ENCODE measurements around the gene PRKCZ. TPM values are rescaled to one million over a fixed set of nuclear protein-coding genes. Genes with fewer than 3 reads are reported as not detected.

The PRKCZ gene
- total RNA-seq, 1 donor from 2014 or later, result 7.8 TPM

DNA sequence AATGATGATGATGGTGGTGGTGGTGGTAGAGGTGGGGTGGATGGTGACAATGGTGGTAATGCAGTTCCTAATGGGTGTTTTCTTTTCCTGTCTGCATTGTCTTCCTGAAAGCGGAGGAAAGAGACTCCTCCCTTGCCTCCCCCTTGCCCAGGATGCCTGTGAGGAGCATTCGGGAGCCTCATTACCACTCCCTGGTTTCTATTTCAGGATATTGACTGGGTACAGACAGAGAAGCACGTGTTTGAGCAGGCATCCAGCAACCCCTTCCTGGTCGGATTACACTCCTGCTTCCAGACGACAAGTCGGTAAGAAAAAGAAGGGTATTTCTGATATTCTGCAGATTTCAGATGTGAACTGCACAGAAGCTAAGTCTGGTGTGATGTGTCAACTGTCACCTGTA is 105.6 kb downstream of the PRKCZ start:
- H3K9me3 Mint-ChIP-seq (ENCODE audit: low read depth), result peaks cover 6% of the 10 kb centered on the region
- TF ChIP-seq, protein P1, sequence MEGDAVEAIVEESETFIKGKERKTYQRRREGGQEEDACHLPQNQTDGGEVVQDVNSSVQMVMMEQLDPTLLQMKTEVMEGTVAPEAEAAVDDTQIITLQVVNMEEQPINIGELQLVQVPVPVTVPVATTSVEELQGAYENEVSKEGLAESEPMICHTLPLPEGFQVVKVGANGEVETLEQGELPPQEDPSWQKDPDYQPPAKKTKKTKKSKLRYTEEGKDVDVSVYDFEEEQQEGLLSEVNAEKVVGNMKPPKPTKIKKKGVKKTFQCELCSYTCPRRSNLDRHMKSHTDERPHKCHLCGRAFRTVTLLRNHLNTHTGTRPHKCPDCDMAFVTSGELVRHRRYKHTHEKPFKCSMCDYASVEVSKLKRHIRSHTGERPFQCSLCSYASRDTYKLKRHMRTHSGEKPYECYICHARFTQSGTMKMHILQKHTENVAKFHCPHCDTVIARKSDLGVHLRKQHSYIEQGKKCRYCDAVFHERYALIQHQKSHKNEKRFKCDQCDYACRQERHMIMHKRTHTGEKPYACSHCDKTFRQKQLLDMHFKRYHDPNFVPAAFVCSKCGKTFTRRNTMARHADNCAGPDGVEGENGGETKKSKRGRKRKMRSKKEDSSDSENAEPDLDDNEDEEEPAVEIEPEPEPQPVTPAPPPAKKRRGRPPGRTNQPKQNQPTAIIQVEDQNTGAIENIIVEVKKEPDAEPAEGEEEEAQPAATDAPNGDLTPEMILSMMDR (IDR thresholded peaks at IDR 0.05), result no peak
- peaks cover 3% of the 10 kb centered on the region for H3K36me3 Mint-ChIP-seq (ENCODE audit: low read depth)
- H3K27ac Mint-ChIP-seq (ENCODE audit: unreplicated experiment), result no peak overlapping the region
- H3K4me1 Mint-ChIP-seq (ENCODE audit: low read depth), result no peaks in the 10 kb centered on the region
- no peaks in the 10 kb centered on the region for H3K27me3 Mint-ChIP-seq (ENCODE audit: low read depth)
- no peak for DNase-seq (ENCODE audit: low spot score)
- H3K4me3 Mint-ChIP-seq (ENCODE audit: unreplicated experiment), result no peak overlapping the region

- DNase-seq (ENCODE audit: low spot score), result no peak
- TF ChIP-seq, protein P1 (IDR thresholded peaks at IDR 0.05), result no peak
- no peak overlapping the region for H3K4me3 Mint-ChIP-seq (ENCODE audit: unreplicated experiment)
- peaks cover 6% of the 10 kb centered on the region for H3K9me3 Mint-ChIP-seq (ENCODE audit: low read depth)
- H3K36me3 Mint-ChIP-seq (ENCODE audit: low read depth), result peaks cover 3% of the 10 kb centered on the region
- H3K27ac Mint-ChIP-seq (ENCODE audit: unreplicated experiment), result no peak overlapping the region
- H3K27me3 Mint-ChIP-seq (ENCODE audit: low read depth), result no peaks in the 10 kb centered on the region
- H3K4me1 Mint-ChIP-seq (ENCODE audit: low read depth), result no peaks in the 10 kb centered on the region
Observed at GRCh38 chr1:2156866-2157265, 106.7 kb downstream of the PRKCZ start.

GRCh38 chr1:2157856-2158255 is 107.6 kb downstream of the PRKCZ start:
- Mint-ChIP-seq H3K36me3 (ENCODE audit: low read depth) (peaks cover 3% of the 10 kb centered on the region), H3K4me3 (ENCODE audit: unreplicated experiment) (no peak overlapping the region), H3K27me3 (ENCODE audit: low read depth) (no peaks in the 10 kb centered on the region), H3K9me3 (ENCODE audit: low read depth) (peaks cover 6% of the 10 kb centered on the region), H3K4me1 (ENCODE audit: low read depth) (no peaks in the 10 kb centered on the region), H3K27ac (ENCODE audit: unreplicated experiment) (no peak overlapping the region)
- TF ChIP-seq, protein P1 (IDR thresholded peaks at IDR 0.05), result no peak
- DNase-seq (ENCODE audit: low spot score), result no peak

GRCh38 chr1:2158272-2158671 is 108.1 kb downstream of the PRKCZ start:
- no peak overlapping the region for H3K27ac Mint-ChIP-seq (ENCODE audit: unreplicated experiment)
- TF ChIP-seq, protein P1 (IDR thresholded peaks at IDR 0.05), result no peak
- H3K4me1 Mint-ChIP-seq (ENCODE audit: low read depth), result no peaks in the 10 kb centered on the region
- DNase-seq (ENCODE audit: low spot score), result no peak
- peaks cover 3% of the 10 kb centered on the region for H3K36me3 Mint-ChIP-seq (ENCODE audit: low read depth)
- H3K27me3 Mint-ChIP-seq (ENCODE audit: low read depth), result no peaks in the 10 kb centered on the region
- H3K9me3 Mint-ChIP-seq (ENCODE audit: low read depth), result peaks cover 6% of the 10 kb centered on the region
- no peak overlapping the region for H3K4me3 Mint-ChIP-seq (ENCODE audit: unreplicated experiment)

DNA sequence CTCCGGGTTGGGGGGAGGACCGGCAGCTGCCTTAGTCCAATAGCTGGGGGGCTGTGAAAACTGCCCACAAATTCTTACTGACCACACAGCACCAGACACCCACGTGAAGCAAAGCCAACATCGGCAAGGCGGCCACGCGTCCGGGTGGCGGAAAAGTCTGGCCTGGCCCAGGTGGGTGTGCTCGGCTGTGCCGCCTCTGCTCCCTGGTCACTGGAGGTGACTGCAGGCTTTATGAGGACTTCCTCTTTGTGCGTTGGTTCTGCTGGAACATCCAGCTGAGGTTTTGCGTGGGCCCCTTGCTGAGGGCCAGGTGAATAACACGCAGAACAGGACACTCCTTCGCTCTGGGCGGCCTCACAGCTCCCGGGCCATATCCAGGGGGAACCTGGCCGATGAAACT is 108.9 kb downstream of the PRKCZ start:
- H3K36me3 Mint-ChIP-seq (ENCODE audit: low read depth), result peaks cover 5% of the 10 kb centered on the region

More for the DNA sequence above, 108.9 kb downstream of the PRKCZ start:
- TF ChIP-seq, protein P1 (IDR thresholded peaks at IDR 0.05), result no peak
- Mint-ChIP-seq H3K27ac (ENCODE audit: unreplicated experiment) (no peak overlapping the region), H3K4me1 (ENCODE audit: low read depth) (no peaks in the 10 kb centered on the region), H3K9me3 (ENCODE audit: low read depth) (peaks cover 9% of the 10 kb centered on the region), H3K27me3 (ENCODE audit: low read depth) (no peaks in the 10 kb centered on the region), H3K4me3 (ENCODE audit: unreplicated experiment) (no peak overlapping the region)
- DNase-seq (ENCODE audit: low spot score), result no peak

Measured in chondrocyte (in vitro differentiated cells).